ENCODE data around the gene PLXNA4.

PLXNA4 gene

GRCh38 chr7:132511921-132512320, 64.3 kb downstream of the PLXNA4 start:
- no peaks in the 10 kb centered on the region for H3K79me2 ChIP-seq (ENCODE audit: insufficient read depth, low read length)
- no peak overlapping the region for H3K27ac ChIP-seq (ENCODE audit: low read depth, low read length)
- no peaks in the 10 kb centered on the region for H3F3A ChIP-seq (ENCODE audit: insufficient read depth)
- no peaks in the 10 kb centered on the region for H3K36me3 ChIP-seq (ENCODE audit: low read length)
- no peak overlapping the region for H3K4me2 ChIP-seq (ENCODE audit: low read depth, low read length, poor library complexity, severe bottlenecking)
- H3K4me3 ChIP-seq (ENCODE audit: insufficient read depth, low read length, poor library complexity, severe bottlenecking), result no peak overlapping the region
- no peaks in the 10 kb centered on the region for H3K9me2 ChIP-seq (replicated peaks; ENCODE audit: insufficient read depth, low read length)
- TF ChIP-seq, protein P1, sequence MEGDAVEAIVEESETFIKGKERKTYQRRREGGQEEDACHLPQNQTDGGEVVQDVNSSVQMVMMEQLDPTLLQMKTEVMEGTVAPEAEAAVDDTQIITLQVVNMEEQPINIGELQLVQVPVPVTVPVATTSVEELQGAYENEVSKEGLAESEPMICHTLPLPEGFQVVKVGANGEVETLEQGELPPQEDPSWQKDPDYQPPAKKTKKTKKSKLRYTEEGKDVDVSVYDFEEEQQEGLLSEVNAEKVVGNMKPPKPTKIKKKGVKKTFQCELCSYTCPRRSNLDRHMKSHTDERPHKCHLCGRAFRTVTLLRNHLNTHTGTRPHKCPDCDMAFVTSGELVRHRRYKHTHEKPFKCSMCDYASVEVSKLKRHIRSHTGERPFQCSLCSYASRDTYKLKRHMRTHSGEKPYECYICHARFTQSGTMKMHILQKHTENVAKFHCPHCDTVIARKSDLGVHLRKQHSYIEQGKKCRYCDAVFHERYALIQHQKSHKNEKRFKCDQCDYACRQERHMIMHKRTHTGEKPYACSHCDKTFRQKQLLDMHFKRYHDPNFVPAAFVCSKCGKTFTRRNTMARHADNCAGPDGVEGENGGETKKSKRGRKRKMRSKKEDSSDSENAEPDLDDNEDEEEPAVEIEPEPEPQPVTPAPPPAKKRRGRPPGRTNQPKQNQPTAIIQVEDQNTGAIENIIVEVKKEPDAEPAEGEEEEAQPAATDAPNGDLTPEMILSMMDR (IDR thresholded peaks at IDR 0.05; ENCODE audit: insufficient read depth, low read length, poor library complexity, severe bottlenecking), result no peak
- TF ChIP-seq EZH2phosphoT487 (conservative IDR thresholded peaks at IDR 0.05; ENCODE audit: low read length), result no peak
- no peaks in the 10 kb centered on the region for H4K20me1 ChIP-seq (ENCODE audit: low read depth, low read length)
- no peaks in the 10 kb centered on the region for H3K27me3 ChIP-seq (ENCODE audit: low read length)
- no peaks in the 10 kb centered on the region for H3K9me3 ChIP-seq (ENCODE audit: insufficient read depth, low read length)
- no peak overlapping the region for H2AFZ ChIP-seq (ENCODE audit: low read depth, low read length, severe bottlenecking)
- no peak overlapping the region for H3K9ac ChIP-seq (ENCODE audit: low read length)

DNA sequence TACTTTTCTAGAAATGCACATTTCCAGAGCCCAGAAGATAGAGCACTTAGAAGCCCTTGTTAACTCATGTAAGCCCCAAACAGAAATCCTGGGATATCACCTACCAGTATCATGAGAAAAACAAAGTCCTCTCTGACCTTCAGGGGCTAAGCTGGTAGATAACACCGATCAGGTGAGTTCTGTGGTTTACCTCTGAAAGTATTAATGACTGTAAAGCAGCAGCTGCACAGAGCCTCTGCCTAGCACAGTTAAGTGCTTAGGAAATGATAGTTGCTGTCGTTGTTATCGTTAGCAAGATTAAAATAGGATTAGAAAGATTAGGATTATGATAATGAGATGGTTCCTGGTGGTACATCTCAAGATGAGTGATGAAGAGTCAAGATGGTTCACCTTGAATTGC, 64.9 kb downstream of the PLXNA4 start:
- Histone ChIP-seq H3K27me3 (ENCODE audit: low read length) (no peaks in the 10 kb centered on the region), H3K36me3 (ENCODE audit: low read length) (no peaks in the 10 kb centered on the region), H3K9me3 (ENCODE audit: insufficient read depth, low read length) (no peaks in the 10 kb centered on the region), H3K79me2 (ENCODE audit: insufficient read depth, low read length) (no peaks in the 10 kb centered on the region), H4K20me1 (ENCODE audit: low read depth, low read length) (no peaks in the 10 kb centered on the region), H3K9ac (ENCODE audit: low read length) (no peak overlapping the region), H3K27ac (ENCODE audit: low read depth, low read length) (no peak overlapping the region), H3K9me2 (replicated peaks; ENCODE audit: insufficient read depth, low read length) (no peaks in the 10 kb centered on the region), H3K4me2 (ENCODE audit: low read depth, low read length, poor library complexity, severe bottlenecking) (no peak overlapping the region), H2AFZ (ENCODE audit: low read depth, low read length, severe bottlenecking) (no peak overlapping the region), H3K4me3 (ENCODE audit: insufficient read depth, low read length, poor library complexity, severe bottlenecking) (no peak overlapping the region), H3F3A (ENCODE audit: insufficient read depth) (no peaks in the 10 kb centered on the region)
- TF ChIP-seq, protein P1 (IDR thresholded peaks at IDR 0.05; ENCODE audit: insufficient read depth, low read length, poor library complexity, severe bottlenecking), result no peak
- TF ChIP-seq EZH2phosphoT487 (conservative IDR thresholded peaks at IDR 0.05; ENCODE audit: low read length), result no peak

GRCh38 chr7:132509643-132510042, 66.6 kb downstream of the PLXNA4 start:
- no peaks in the 10 kb centered on the region for H4K20me1 ChIP-seq (ENCODE audit: low read depth, low read length)
- H3K36me3 ChIP-seq (ENCODE audit: low read length), result no peaks in the 10 kb centered on the region
- no peak overlapping the region for H3K4me3 ChIP-seq (ENCODE audit: insufficient read depth, low read length, poor library complexity, severe bottlenecking)
- no peaks in the 10 kb centered on the region for H3F3A ChIP-seq (ENCODE audit: insufficient read depth)
- H3K9ac ChIP-seq (ENCODE audit: low read length), result no peak overlapping the region
- H2AFZ ChIP-seq (ENCODE audit: low read depth, low read length, severe bottlenecking), result no peak overlapping the region
- no peaks in the 10 kb centered on the region for H3K27me3 ChIP-seq (ENCODE audit: low read length)
- no peak for TF ChIP-seq EZH2phosphoT487 (conservative IDR thresholded peaks at IDR 0.05; ENCODE audit: low read length)
- TF ChIP-seq, protein P1 (IDR thresholded peaks at IDR 0.05; ENCODE audit: insufficient read depth, low read length, poor library complexity, severe bottlenecking), result no peak
- no peaks in the 10 kb centered on the region for H3K79me2 ChIP-seq (ENCODE audit: insufficient read depth, low read length)
- H3K4me2 ChIP-seq (ENCODE audit: low read depth, low read length, poor library complexity, severe bottlenecking), result no peak overlapping the region
- H3K27ac ChIP-seq (ENCODE audit: low read depth, low read length), result no peak overlapping the region
- H3K9me3 ChIP-seq (ENCODE audit: insufficient read depth, low read length), result no peaks in the 10 kb centered on the region
- H3K9me2 ChIP-seq (replicated peaks; ENCODE audit: insufficient read depth, low read length), result no peaks in the 10 kb centered on the region
